Daoy (cell line): ENCODE measurements around the gene CDK11A. TPM values are rescaled to one million over a fixed set of nuclear protein-coding genes. Genes with fewer than 3 reads are reported as not detected.
"Not testable (repeated sequence)": the region's sequence is repeated elsewhere in the genome, so short reads cannot be mapped to it uniquely, and the experiment has no call there.

Source experiments
- DNase-seq: peaks from one replicate; pipeline ENCODE4 v3.0.0-alpha.2; 2015; ENCODE audit warnings: low read depth
- total RNA-seq: library from RNA; depleted of rRNA; stranded (reverse); fragments of >200 nt; shearing (Covaris generic); gene quantifications from 2 replicates; pipeline ENCODE4 v1.2.3, GENCODE V29; 2014

Gene CDK11A
- total RNA-seq, 1 experiment from 2014 or later, result 13.5 TPM

DNA sequence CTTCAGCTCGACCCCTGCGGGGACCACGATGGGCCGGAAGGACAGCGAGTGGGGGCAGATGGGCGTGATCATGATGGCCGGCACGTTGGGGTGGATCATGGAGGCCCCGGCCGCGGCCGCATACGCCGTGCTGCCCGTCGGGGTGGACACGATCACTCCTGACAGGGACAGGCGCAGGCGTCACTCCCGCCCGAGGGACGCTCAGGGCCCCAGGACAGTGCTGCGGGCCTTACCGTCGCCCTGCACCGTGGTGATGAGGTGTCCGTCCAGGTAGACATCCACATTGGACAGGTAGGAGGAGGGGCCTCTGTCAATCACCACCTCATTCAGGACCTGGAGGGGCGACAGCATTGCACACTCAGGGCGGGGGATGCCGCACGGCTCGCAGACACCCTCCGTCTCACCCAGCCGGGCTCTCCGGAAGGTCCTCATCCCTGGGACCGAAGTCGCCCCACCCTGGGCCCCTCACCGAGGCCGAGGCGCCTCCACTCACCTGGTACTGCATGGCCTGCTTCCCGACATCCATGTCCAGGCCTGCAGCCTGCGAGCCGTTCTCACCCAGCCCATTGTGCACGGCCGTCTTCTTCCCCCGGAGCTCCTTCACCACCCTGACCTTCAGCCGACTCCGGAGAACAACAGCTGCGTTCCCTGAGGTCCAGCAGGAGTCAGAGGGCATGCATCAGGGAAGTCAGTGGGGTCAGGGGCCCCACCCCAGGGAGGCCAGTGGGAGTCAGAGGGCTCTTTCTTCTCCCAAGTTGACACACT, 30.1 kb upstream of the CDK11A start:
- no peak for DNase-seq

DNA sequence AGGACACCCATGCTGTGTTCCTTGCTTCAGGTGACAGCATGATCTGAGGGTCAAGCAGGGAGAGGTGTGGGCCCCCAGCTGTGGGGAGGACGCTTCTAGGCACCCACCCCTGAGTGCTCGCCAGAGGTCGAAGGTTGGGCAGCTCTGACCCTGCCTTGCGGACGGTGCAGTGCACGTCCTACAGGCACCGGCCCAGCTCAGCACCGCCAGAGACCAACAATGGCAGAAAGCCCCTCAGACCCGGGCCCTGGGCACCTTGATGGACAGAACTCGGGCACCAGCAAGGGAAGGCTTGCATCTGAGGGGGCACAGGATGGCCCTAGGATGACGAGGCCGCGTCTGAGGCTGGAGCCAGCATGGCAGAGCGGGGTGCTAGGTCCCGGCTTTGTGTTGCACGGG, 29.4 kb upstream of the CDK11A start:
- DNase-seq, result no peak

DNA sequence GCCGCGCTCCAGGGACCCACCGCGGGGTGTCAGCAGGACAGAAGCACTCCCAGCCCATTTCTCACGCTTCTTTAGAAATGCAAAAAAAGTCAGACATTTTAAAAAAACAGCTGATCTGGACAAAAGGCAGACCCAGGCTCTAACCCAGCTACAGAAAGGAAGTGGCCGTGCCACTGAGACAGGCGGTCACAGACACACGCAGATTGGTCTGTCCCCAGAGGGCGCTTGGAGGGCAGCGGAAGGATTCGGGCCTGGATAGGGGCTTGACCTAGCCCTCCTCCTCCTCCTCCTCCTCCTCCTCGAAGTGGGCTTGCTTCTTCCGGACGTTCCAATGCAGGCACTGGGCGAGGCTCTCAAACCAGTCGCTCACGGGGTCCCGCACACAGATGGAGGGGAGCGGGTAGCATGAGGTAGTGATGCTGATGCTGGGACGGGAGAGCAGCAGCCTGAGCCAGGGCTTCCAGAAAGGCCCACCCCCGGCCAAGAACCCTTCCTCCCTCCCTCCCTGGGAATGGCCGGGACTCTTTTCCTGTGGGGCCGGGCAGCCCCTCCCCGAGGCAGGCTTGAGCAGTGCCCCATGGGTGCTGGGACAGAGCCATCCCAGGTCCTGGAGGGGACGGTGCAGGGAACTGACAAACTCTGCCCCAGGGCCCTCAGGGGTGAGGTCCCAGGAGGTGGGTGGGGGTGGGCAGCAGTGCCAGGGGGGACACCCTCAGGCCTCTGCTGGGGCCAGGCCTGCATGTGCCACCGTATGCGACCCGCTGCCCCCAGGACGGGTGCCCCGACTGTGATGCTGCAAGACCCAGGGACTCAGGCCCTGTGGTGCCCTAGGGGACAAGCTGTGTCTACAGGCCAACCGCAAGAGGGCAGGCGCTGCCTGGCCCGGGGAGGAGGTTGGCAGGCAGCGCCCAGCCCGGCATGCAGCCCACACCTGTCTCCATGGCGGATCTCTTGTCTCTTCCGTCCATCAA, 28.8 kb upstream of the CDK11A start:
- DNase-seq, result no peak

DNA sequence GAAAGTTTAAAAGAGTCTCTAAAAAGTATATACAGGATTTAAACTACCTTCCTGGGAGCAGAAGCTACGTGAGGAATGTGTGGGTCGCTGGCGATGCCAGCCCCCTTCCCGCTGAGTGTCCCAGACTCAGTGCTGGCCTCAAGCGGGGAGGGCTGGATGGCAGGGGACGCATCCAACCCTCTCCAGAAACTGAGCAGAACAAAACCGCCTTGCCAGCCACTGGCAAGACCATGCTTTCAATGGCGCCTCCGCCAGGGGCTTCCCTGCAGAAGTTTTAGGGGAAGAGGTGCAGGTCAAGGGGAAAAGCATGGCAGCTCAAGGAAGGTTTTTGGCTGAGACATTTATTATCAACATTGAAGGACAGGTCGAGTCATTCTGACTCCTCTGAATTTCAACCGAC, 28.0 kb upstream of the CDK11A start:
- no peak for DNase-seq

DNA sequence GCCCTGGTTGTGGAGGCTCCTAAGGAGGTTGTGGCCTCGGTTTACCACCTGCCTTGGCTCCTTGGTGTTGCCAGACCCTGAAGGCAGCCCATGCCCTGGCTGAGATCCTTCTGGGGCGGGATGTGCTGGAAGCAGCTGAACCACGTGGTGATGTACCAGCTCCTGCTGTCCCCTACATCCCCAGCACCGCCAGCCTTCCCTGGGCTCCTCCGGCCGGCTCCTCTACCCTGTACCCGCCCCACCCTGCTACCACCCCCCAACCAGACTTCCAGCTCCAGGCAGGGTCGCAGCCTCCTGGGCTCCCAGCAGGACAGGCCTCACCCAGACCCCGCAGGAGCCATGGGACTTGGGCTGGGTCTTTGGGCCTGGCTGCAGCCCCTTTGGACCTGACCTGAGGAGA, 25.8 kb upstream of the CDK11A start:
- not testable (repeated sequence) for DNase-seq

DNA sequence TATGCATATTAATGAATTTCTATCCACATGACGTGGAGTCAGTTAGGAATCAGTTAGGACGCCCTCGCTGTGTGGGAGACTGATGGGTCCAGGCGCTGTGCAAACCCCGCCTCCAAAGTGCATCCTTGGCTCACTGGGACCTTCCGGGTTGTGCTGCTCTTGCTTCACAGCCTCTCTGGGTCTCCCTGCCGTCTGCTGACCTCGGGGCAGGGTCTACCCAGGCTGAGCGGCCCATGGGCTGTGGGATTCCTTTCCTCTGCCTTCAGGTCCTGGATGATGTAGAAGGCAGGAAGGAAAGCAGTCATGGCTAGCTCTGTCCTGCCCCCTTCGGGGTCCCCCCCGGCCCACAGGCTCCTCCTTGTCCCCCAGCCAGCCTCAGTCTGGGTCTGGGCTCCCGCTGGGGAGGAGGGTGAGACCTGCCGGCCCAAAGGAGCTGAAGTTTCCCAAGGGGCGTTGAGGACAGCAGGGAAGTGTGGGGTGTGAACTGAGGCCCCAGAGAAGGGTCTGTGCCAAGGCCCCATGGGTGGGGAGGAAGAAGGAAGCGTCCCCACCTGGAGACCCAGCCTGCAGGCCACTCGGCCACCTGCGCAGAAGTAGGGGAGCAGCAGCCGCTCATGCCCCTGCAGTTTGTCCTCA, 24.6 kb upstream of the CDK11A start:
- DNase-seq, result no peak

DNA sequence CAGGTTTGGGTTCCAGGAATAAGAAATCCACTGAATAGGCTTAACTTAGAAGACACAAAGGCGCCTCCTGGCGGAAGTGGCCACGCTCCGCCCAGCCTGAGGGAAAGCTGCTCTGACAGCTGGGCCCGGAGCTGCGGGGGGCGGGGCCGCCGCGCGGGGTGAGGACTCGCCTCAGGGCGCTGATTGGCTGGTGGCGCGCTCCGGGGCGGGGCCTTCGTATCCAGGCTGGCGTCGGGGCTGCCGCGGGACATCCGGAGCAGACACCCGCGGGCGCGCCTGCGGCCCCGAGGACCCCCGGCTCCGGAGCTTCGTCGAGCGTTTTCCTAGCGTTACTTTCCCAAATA, 22.4 kb upstream of the CDK11A start:
- DNase-seq, result not testable (repeated sequence)

DNA sequence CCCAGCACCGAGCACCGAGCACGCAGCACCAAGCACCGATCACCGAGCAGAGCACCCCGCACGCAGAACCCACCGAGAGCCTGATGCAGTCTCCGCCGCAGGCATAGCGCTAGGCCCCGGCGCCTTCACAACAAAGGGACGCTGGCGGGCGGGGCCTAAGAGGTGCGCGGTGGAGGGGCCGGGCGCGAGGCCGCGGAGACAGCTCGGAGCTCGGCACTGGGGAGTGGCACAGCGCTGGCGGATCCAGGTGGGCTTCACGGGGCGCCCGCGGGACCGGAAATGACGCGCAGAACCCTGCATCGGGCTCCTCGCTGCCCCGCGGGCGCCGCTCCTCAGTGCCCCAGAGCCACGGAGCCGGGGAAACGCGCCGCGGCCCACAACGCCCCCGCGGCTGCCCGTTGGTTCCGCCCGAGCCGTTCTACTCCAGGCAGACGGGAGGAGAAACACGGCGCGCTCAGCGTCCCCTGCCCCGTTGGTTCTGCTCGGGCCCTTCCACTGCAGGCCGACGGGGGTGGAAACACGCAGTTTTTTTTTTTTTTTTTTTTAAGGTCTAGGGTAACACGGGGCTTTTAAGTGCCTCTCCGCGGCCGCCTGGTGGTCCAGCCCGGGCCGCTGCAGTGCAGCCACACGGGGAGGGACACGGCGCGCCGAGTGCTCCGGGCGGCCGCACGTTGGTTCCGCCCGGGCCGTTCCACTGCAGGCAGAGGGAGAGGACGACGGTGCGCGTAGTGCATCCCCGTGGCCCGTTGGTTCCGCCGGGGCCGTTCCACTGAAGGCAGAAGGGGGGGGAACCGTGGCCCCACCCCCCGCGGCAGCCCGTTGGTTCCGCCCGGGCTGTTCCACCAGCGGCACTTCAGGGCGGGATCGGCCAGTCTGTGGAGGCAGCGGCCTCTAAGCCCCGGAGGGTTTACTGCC, 21.8 kb upstream of the CDK11A start:
- peak; percentile 74 for DNase-seq

DNA sequence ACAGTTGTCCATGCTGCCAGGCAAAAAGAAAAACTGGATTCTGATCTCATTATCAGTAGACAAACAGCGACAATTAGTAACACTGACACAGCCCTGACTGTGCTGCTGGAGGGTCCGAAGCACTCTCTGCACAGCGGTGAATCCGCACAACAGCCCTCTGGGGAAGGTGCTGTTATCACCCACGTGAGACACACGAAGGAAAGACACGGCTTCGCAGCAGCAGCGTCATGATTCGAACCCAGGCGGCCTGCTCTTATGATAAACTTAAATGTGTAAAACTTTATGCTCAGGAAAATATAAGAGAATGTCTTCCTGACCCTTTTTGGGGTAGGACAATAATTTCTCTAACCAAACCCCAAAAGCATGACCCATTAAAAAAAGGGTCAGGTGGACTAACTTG, 18.4 kb upstream of the CDK11A start:
- not testable (repeated sequence) for DNase-seq

DNA sequence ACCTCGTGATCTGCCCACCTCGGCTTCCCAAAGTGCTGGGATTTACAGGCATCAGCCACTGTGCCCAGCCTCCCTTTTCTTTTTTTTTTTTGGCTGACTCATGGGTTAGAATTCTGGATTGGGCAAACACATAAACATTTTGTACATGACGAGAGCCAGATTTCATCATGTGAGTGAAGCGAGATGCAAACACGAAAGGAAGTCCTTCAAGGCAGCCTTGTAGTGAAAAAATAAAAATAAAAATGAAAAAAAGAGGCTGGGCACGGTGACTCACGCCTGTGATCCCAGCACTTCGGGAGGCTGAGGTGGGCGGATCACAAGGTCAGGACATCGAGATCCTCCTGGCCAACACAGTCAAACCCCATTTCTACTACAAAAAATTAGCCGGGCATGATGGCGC, 16.9 kb upstream of the CDK11A start:
- DNase-seq, result peak; percentile 75

DNA sequence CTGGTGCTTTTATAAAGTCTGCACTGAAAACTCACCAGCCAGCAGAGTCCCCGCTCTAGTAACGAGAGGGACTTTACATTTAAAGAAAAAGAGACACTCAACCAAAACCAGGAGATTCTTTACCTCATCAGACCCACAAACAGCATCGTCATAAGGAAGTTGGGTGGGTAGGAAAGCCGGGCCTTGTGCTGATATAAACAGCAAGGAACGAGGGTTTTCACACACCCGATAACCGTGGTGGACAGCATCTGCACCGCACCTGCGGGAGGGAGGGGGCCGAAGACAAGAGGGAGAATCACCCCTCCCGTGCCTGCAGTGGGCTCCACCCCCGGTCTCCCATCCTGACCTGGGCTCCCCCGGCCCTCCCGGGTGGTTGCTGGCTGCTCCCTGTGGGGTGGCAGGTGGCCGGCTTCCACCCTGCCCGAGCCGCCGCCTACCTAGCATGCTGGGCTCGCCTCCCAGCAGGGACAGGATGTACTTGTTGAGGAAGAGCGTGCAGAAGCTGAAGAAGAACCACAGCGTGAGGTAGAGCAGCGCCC, 14.7 kb upstream of the CDK11A start:
- not testable (repeated sequence) for DNase-seq

DNA sequence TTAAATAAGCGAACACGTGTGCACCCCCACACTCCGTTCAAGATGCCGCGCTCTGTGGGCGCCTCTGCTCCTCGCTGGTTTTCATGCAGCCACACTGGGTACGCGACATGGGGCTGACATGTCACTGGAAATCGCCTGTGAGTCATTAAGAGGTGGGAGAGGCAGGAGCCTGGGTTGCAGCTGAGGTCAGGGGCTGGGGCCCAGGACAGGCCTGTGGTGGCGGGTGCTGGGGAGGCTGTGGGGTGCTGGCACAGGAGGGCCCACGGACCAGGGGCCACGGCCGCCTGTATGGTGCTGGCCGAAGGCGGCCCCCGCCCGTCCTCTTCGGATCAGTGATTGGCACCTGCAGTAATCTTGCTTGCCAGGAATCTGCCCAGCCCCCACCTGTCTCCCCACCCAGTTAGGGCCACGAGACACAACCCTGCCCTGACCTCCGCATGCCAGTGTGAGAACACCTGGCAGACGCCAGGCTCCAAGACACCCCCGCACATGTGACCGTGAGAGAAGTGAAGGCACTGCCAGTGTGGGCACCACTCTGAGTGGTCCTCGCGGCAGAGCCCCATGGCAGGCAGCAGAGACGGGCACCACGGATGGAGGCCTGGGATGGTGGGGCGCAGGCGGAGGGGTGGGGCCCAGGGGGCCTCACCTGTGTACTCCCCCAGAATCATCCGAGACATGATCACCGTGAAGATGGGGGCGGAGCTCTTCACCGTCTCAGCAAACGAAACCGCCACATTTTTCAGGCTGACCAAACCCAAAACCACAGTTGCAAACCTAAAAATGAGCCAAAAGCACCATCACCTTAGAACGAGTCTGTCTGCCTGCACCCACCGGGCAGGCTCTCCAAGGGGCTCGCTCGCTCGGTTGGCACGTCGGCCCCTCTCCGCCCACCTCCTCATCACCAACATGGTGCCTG, 13.8 kb upstream of the CDK11A start:
- DNase-seq, result not testable (repeated sequence)

DNA sequence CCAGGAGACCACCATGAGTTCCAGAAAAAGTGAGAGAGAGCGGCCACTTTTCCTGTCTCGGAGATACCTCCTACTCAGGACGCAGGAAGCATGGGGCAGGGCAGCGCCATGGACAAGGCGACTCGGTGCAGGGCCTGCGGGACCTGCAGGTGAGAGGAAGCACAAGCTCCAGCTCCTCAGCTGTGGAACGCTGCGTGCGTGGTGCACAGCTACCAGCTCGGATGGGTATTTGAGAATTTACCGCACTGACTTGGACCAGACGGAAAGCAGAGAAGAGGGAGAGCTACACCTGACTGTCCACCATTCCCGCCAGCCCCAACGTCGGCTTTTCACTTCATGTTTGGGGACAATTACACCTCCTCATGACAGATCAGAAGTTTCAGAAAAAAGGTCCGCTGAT, 8.2 kb upstream of the CDK11A start:
- DNase-seq, result no peak

DNA sequence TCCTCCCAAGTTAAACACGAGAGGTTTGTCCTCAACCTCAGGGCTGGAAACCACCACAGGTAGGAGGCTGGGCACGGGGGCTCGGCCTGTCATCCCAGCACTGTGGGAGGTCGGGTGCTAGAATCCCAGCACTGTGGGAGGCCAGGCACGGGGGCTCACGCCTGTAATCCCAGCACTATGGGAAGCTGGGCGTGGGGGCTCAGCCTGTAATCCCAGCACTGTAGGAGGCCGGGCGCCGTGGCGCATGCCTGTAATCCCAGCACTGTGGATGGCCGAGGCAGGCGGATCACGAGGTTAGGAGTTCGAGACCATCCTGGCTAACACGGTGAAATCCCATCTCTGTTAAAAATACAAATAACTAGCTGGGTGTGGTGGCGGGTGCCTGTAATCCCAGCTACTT, 6.7 kb upstream of the CDK11A start:
- DNase-seq, result no peak

DNA sequence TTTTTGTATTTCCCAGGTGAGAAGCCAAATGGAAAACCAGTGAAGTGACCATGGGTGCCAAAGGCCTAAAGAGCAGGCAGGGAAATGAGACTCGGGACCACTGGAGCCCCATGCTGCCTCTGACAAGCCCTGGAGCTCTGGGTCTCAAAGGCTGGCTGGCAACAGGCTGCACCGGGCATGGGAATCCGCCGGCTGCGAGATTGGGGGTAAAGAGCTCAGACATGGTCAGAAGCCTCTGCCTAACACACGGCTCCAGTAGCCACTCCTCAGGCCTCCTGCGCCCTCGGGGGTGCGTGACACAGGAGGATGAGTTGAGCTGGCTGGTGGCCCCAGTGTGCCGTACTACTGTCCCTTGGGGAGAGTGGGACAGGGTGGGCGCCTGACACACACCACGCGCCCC, 6.1 kb upstream of the CDK11A start:
- not testable (repeated sequence) for DNase-seq

DNA sequence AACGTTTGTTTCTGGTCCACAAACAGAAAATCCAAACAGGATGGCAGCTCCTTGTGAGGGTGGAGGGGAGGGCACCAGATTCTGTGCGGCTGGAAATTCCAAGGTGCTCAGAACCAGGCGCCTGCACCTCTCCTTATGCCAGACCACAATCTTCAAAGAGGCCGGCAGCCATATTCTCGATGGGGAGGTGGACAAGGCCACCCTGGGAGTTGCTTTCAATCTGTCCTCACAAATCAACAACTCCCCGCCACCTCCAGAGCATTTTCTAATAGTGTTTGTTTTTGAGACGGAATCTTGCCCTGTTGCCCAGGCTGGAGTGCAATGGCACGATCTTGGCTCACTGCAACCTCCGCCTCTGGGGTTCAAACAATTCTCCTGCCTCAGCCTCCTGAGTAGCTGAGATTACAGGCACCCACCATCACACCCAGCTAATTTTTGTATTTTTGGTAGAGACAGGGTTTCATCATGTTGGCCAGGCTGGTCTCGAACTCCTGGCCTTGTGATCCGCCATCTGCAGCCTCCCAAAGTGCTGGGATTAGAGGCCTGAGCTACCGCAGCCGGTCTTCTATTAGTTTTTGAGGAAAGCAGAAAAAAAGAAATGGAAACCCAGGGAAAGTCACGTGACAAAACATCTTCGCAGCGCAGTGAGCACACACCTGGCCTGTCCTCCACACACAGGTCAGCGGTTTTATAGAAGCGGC, 5.1 kb upstream of the CDK11A start:
- not testable (repeated sequence) for DNase-seq

DNA sequence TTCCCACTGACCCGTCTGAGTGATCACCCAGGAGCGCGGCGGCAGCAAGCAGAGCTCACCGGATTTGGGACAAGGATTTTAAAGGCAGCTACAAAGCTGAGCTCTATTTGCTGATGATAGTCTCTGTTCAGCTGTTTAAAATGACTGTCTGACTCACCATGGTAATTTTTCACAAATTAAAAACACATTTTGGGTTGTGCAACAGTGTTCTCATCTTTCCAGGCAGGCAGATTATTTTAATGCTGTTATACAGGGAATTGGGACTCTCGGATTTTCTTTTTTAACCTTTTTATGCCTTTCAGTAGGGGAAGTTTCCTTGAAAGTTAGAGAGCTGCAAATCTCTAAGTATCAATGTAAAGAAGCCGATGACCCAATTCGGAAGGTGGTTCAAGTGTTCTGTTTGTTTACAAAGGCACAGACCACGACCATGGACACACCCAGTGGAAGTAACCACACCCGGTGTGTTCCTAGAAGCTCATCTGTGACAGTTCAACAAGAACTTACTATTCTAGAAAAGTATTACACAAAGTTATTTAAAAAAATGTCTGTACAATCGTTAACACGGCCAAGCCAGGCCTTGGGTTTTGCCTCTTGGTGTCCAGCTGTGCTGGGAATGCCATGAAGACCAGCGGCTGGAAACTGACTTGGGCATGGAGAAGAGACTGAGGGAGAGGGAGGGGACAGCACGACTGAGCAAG, 4.3 kb upstream of the CDK11A start:
- DNase-seq, result peak; percentile 69

DNA sequence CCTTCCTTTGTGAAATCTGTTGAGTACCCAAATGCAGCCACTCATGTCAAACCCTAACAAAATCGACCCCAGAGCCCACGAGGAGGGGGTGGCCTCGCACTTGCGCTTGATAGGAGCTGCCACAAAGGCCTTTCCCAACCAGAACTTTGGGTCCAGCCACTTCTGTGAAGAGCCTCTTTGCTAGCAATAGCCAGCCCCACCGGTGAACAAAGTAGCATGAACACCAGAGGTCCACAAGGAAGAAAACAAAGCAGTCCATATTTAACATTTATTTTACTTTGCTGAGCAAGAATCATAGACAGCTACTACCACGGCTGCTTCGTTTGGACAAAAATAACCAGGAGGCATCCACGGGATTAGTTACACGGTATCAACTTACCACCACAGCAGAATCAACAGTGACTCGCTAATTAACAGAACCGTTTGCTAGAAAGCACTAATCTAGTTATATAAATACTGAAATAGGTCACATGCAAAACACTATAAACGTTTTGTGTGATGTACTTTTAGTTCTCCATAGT, 3.0 kb upstream of the CDK11A start:
- not testable (repeated sequence) for DNase-seq
